HCEC 1CT (cell line): ENCODE data around the gene C3orf20.
A peak's percentile ranks its signal among the peaks of the same experiment; 100 is the strongest.

Source experiments
- DNase-seq: peaks from one replicate; pipeline ENCODE4 v3.0.0-alpha.2; 2017

The C3orf20 gene

GRCh38 chr3:14780927-14781507 is 106.1 kb downstream of the C3orf20 start:
- peak; percentile 53 for DNase-seq

DNA sequence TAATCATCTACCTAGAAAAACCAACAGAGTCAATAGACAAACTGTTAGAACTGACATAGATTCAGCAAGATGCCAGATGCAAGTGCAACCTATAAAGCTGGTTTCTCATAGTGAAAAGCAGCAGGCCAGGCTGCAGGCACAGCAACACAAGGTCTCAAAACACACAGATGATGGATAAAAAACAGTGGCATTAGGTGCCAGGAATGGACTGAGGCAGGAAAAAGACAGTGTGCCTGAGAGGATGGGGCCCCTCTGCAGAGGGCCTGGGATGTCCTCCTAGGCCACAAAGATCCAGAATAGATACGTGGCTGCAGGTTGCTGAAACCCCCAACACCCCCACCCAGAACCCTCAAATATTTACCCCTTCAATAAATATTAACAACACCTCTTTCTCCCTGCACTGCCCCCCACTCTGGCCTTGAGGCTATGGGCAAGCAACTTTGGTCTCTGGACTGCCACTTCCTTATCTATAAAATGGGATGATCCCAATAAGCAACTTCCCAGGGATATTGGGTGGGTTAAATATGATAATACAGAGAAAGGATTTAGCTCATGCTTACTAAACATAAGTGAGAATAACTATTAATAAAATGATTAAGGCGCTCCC is 108.6 kb downstream of the C3orf20 start:
- DNase-seq: no peak

- DNase-seq: no peak
These were observed 109.2 kb downstream of the C3orf20 start for GRCh38 chr3:14784087-14784681.

GRCh38 chr3:14785207-14786155 is 110.5 kb downstream of the C3orf20 start:
- DNase-seq: no peak

- no peak for DNase-seq
These were observed 111.4 kb downstream of the C3orf20 start for GRCh38 chr3:14786369-14786768.

GRCh38 chr3:14787630-14788029 is 112.7 kb downstream of the C3orf20 start:
- no peak for DNase-seq

DNA sequence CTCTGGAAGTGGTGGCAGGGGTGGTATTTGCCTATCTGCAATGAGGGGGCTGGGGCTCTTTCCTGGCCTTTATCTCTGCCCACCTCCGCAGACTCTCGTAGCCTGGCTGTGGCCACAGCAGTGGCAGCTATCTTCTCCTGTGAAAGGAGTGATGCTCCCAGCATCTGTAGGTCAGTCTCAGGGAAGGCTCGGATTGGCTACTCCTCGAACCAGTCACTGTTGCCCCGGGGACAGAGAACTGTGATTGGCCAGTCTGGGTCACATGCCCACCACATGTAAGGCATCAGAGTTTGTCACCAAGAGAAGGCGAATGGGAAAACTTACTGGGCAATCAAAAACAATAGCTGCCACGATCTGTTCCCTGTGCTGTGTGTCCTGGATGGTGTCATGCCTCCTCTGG is 113.7 kb downstream of the C3orf20 start:
- DNase-seq: no peak

GRCh38 chr3:14789221-14789620 is 114.3 kb downstream of the C3orf20 start:
- no peak for DNase-seq

GRCh38 chr3:14789640-14790285 is 114.8 kb downstream of the C3orf20 start:
- DNase-seq: no peak

DNA sequence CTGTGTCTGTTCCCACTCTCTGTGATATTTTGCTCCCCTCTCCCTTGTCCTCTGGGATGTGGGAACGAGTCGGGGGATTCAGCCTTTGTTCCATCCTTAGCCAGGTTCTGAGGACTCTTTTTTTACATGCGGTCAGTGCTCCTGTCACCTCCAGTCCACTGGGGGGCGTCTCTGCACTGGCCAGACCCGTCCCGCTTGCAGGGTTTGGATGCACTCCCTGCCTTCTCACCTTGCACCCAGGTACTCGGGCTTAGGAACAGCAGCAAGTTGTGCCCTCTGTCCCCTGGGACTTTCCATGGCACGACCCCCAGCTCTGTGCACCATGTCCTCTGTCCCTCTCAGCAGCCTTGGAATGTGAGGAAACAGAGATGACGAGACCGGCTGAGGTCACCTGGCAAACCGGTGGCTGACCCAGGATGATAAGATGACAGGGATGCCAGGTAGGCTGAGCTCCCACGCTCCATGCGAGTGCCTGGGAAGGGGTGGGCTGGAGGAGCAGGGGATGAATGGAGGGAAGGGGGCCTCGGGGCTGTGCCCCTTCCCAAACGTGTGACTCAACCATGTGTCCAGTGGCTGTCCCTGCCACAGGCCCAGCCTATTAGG is 116.5 kb downstream of the C3orf20 start:
- DNase-seq: peak; percentile 17

- DNase-seq: no peak
These were observed 117.8 kb downstream of the C3orf20 start for GRCh38 chr3:14792691-14793121.

DNA sequence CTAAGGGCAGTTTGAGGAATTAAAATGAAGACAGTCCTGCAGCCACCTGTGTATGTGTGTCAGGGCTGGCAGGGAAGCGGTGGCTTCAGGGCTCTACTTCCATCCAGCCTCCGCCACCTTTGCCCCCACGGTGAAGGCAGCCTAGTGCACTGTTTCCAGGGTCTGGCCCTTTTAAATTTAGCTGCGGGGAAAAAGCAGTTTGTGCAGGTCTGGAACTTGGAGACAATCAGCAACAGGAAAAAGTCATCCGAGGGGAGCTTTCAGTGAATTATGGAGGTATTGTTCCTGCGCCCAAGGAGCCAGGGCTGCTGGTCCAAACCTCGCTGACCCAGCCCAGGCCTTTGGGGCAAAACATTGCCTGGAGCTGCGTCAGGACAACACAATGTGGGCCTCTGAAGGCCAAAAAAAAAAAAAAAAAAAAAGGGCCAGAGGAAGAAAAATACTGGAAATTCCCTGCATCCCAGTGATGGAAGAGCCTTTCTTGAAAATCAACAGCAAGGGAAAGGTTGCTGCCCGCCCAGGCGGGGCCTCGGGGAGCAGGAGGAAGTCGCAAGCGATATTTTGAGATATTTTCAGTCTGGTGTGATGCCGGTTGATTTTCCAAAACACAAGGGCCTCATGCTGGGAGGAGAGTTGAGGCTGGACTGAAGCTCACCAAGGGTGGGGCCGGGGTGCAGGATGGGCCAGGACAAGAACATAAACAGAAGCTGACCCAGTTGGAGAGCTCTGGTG is 118.4 kb downstream of the C3orf20 start:
- no peak for DNase-seq

DNA sequence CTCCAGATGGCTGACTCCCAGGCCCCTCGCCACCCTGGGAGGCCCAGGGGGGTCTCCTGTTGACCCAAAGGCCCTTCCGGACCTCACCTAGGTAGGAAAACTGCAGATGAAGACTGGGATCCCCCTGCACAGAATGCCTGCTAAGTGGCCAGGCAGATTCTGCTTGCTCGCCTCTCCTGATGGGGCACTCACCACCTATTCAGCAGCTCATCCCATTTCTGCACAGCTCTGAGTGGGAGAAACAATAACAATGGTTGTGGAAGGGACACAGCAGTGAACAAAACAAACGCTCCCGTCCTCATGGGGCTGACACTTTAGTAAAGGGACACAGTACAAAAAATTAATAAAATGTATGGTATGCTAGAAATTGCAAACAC is 118.9 kb downstream of the C3orf20 start:
- no peak for DNase-seq

DNA sequence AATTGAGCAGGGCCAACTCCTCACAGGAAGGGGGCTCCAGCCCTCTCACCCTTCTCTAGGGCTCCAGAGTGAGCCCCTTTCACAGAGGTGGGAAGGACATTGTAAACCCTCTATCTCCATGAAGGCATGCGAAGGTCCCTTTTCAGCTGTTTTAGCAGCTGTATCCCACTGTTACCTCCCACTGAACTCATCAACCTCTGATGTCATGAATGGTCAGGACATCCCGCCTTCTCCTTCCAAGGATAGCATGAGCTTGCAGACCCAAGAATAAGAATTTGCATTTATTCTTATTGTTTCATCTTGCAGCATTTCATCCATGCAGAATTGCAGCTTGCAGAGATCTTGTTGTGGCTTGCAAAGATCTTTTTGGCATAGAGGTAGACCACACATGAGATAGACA is 119.5 kb downstream of the C3orf20 start:
- no peak for DNase-seq

DNA sequence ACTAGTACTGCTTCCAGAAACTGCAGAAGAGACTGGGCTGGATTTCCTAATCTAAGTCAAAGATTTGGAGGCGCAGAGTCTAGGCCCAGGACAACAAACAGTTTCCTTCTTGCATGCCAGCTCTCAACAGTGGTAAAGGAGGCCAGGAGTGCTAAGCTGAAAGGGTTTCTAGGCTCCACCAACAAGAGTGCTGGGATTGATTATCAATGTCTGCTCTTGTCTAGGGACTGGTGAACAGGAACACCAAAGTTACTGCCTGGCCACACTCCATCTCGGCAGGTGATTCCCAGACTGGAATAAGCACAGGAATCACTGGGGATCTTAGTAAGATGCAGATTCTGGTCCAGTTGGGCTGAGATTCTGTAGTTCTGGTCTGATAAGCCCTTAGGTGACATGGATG is 121.1 kb downstream of the C3orf20 start:
- no peak for DNase-seq

GRCh38 chr3:14796403-14797077 is 121.6 kb downstream of the C3orf20 start:
- DNase-seq: no peak

DNA sequence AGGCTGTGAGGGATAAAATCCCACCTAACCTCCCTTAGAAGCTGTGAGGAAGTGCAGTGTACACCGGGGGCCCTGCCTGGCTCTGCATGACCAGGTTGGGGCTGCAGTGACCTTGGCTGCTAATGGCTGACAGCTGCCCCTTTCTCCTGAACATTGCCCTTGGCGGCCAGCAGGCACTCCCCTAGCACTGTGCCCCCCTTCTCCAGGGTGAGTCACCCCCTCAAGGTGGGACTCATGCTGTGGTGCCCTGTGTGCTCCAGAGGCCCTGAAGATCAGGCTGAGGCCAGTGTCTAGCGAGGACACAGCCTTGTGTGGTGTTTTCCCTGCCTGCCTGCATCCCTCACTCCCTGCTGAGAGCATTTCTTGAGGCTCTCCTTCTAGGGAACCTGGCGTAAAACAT is 122.8 kb downstream of the C3orf20 start:
- DNase-seq: no peak

GRCh38 chr3:14798231-14798630 is 123.3 kb downstream of the C3orf20 start:
- no peak for DNase-seq

DNA sequence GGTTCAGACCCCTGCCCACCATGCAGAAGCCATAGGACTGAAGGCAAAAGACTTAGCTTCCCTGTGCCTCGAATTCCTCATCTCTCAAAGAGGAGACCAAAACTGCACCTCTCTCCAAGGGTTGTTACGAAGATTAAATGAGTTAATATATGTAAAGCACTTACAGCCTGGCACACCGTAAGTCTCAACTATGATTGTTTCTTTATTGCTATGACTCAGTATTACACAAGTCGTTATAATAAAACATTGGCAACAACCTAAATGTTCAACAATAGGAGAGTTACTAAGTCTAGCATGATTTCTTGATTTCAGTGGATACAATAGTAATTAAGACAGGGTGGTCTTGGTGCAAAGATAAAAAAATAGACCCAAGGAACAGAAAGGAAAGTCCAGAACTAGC is 124.2 kb downstream of the C3orf20 start:
- DNase-seq: no peak

- DNase-seq: no peak
These were observed 126.1 kb downstream of the C3orf20 start for GRCh38 chr3:14801031-14801430.

DNA sequence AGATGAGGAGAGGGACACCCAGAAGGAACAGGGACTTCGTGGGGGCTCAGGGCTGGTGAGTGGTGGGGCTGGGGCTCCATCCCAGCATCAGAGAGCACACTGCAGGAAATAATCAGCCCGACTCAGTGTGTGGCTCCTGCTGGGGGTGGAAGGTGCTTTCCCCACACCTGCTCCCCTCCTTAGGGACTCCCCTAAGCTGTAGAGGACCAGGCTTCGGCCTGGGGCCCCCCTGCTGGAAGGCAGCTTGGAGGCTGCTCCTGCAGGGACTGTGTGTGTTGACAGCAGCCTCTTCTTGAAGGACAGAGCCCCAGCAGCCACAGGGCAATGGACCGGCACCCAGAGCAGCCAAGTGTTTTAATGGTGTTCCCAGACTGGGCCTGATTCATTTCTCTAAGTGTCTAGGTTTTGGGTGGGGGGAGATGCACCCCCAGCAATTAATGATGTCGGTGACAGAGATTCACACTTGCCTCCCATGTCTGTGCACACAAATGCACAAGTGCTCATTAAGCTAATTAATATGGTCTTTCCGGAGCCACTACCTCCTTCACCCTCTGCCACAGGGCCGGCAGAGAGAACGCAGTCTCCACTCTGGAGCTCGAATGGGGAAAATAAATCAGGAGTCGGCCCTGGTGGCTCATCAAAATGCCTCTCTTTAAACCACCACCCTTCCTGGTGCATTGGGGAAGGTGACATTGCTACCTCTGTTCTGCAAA is 126.9 kb downstream of the C3orf20 start:
- DNase-seq: no peak
